Breast epithelium (tissue), 3 donors: ENCODE results near the gene CAMSAP1.

Experiments
- CTCF ChIP-seq, 3 donors: fragments of 450-650 bp; IDR thresholded peaks; one replicate each; pipeline ENCODE4 v1.5.1; 2016 to 2017; ENCODE audit warnings: antibody characterized with exemption in 3 of 3, mild to moderate bottlenecking in 3 of 3, moderate library complexity in 3 of 3
- POLR2A ChIP-seq: fragments of 450-650 bp; IDR thresholded peaks from one replicate; pipeline ENCODE4 v1.6.1; 2016; ENCODE audit warnings: antibody characterized with exemption, mild to moderate bottlenecking, moderate library complexity
- POLR2AphosphoS5 ChIP-seq, 3 donors: sonication (generic); formaldehyde crosslinking; IDR thresholded peaks; one replicate each; pipeline ENCODE4 v1.6.1; 2017; ENCODE audit warnings: antibody characterized with exemption in 3 of 3

- TF ChIP-seq CTCF (IDR thresholded peaks at IDR 0.05), result no peak
- no peak for TF ChIP-seq POLR2AphosphoS5 (IDR thresholded peaks at IDR 0.05)
- no peak for TF ChIP-seq POLR2A
These were observed 123.7 kb downstream of the CAMSAP1 start for GRCh38 chr9:135783540-135784245.
